GM21723 (cell line): ENCODE results near the gene HARBI1.
A peak's percentile ranks its signal among the peaks of the same experiment; 100 is the strongest.

ENCODE experiments used
- ATAC-seq: cut with Tn5 transposase; IDR thresholded peaks from one replicate; pipeline ENCODE4 v1.9.1; 2021; ENCODE audit warnings: mild to moderate bottlenecking, moderate library complexity; ENCODE audit not compliant: unreplicated experiment

HARBI1 gene

DNA sequence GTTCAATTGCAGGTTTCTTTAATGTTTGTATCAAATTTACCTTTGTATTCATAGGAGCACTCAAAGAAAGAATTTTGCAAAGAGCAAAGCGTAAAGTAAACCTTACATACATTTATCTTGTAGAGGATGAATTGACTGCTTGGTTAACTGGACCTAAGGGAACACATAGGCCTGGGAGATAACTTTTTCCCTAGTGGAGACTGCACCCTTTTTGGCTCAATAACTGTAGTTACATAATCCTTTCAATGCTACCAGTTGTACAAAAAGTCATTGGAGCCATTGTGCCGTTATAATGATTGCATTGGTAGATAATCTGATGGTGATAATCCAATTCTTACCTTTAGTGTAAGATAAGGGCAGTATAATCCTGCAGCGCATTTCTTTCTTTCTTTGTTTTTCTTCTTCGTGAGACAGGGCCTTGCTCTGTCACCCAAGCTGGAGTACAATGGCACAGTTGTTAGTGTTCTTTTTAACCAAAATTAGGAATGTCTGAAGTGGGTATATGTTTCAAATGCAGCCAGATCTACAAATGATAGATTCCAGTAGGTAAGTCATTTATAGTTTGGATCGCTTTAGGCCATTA is 18.6 kb upstream of the HARBI1 start:
- ATAC-seq = no peak

DNA sequence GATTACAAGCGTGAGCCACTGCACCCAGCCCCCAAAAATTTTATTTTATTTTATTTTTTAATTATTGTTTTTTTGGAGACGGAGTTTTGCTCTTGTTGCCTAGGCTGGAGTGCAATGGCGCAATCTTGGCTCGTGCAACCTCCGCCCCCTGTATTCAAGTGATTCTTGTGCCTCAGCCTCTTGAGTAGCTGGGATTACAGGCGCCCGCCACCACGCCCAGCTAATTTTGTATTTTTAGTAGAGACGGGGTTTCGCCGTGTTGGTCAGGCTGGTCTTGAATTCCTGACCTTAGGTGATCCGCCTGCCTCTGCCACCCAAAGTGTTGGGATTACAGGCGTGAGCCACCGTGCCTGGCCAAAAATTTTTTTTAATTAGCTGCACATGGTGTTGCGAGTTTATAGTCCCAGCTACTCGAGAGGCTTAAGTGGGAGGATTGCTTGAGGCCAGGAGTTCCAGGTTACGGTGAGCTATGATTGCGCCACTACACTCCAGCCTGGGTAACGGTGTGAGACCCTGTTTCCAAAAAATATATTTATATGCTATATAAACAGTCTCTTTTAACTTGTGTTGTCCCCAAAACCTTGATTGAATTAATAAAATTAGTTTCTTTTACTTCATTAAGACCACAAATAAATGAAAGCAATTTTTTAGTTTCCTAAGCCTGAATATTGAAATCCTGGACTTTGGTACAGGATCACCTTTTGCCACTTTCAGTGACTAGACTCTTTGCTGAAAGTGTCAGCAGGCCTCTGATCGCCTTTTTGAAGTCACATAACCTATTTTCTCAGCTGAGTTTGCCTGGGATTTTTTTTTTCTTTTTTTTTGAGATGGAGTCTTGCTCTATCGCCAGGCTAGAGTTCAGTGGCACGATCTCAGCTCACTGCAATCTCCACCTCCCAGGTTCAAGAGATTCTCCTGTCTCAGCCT is 16.5 kb upstream of the HARBI1 start:
- no peak for ATAC-seq

DNA sequence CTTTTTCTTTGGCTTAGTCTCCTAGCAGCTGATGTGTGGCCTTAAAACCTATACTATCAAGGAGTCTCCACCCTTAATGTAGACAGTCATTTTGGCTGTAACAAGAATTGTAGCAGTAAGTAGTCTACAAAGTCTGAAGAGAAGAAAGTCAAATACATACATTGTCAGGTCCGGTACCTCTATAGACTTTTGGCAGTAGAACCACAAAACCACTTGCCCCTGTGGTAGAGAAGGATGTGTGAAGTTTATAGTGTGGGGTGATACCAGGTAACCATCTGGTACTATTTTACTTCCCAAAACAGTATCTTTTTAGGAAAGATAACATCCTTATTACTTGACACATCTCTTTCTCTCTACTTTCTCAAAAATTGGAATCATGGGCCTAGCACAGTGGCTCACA is 15.5 kb upstream of the HARBI1 start:
- no peak for ATAC-seq

DNA sequence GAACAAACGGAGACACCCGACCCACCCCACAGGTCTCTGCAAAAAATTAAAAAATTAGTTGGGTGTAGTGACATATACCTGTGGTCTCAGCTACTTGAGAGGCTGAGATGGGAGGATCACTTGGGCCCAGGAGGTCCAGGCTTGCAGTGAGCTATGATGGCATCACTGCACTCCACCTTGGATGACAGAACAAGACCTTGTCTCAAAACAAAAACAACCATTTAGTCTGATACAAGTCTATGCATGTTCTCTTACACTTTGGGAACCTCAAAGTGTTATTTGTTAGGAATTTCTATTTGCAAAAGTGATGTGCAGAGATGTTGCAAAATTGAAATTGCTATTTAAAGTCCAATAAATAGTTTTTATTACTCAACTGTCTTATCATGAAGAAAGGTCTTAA is 14.6 kb upstream of the HARBI1 start:
- no peak for ATAC-seq

DNA sequence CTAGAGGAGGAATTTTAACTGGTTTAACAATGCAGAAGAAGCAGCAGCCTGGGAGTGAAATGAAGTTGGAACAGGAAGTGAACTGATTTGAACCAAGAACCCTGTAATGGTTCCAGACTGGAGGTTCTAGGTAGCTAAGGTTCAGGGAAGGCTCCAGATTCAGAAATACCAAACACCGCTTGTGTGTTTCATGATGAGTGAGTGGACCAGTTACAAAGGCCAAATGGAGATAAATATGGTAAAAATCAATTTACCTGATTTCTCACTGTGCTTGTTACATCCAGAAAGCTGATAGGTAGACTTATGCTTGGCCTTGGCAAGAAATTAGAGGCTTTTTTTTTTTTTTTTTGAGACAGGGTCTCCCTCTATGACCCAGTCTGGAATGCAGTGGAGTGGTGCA is 13.2 kb upstream of the HARBI1 start:
- no peak for ATAC-seq

DNA sequence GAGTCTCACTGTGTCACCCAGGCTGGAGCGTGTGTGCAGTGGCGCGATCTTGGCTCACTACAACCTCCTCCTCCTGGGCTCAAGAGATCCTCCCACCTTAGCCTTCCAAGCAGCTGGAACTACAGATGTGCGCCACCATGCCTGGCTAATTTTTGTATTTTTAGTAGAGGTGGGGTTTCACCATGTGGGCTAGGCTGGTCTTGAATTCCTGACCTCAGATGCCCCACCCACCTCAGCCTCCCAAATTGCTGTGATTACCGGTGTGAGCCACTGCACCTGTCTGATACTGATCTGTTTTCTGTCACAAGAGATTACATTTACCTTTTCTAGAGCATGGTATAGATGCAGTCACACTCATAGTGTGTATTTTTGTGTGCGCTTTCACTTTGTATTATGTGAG is 11.9 kb upstream of the HARBI1 start:
- ATAC-seq = no peak

DNA sequence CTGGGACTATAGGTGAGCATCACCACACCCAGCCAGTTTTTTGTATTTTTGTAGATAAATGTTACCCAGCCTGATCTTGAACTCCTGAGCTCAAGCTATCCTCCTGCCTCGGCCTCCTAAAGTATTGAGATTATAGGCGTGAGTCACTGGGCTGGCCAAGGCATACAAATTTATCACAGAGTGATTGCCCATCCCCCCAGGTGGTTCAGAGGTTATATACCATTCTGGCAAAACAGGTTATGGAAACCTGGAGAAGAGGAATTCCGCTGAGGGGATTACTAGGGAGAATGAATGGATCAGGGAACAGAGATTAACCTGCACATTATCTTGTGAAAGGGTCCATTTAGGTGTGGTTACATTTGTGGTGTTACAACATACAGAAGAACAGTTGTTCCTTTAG is 8.4 kb upstream of the HARBI1 start:
- ATAC-seq = no peak

DNA sequence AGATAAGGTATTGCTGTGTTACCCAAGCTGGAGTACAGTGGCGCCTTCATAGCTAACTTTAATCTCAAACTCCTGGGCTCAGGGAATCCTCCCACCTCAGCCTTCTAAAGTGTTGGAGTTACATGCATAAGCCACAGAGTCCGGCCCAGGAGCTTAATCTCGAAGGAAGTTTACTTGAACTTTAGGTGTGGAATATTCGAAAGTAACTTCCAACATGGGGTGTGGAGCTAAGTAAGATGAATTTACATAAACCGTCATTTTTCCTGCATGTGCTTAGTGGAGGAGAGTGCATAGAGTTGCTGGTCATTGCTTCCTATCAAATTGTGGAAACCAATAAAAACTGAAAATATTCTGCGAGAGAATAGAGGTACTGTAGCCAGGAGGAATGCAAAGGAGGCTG is 1.8 kb upstream of the HARBI1 start:
- ATAC-seq = no peak

DNA sequence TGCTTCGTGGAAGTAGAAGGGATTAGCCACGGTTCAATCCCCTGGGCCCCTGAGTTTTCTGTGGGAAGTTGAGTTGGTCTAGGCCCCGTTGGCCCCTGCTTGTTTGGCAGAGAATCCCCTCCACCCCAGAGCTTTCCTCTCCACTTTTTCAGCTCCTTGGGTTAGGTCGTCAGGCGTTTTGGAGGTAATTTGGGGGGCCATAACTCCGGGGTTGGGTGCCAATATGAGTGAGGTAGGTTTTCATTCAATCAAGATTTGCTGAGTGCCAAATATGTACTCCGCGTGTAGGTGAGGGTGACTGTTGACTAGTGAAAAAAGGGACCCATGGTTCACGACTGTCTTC is 916 bp upstream of the HARBI1 start:
- ATAC-seq = peak; percentile 7

DNA sequence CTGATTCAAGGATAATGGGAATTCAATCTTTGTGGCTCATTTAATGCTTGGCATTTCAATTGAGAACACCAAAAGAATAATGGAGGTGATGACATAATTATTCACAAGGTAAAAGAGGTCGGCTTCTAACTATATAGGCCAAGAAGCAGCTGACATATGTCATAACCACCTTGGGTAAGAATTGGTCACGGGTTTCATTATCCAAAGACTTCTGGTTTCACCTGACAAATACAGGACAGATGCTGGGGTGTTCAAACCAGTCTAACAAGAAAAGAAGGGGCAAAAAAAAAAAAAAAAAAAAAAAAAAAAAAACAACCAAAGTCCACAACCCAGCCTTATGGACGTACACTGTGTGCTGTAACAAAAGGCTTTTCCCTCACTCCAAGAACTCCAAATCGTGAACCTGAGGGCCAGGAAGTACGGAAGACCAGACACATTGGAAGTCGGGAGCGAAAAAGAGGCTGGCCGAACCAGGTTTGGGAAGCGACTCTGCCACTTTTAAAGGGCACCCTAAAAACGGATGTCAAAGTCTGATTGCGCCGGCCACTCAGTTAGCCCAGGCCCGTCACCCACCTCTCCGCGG is 385 bp downstream of the HARBI1 start:
- ATAC-seq = no peak

DNA sequence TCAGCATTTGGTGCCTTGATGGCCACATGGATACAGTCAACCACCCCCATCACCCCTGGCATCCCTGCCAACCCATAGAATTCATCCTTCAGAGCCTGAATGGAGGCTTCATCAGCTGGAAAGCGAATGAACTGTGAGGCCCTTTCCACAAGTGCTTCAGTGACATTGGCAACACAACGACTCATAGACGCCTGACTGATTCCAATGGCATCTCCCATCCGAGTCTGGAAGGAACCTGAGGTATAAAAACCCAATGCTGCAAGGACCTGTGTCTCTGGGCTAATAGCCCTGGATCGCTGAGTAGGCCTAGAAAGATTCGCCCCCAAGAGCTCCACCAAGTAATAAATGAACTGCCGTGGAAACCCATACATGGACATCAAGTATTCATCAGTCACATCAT is 1.3 kb downstream of the HARBI1 start:
- no peak for ATAC-seq

DNA sequence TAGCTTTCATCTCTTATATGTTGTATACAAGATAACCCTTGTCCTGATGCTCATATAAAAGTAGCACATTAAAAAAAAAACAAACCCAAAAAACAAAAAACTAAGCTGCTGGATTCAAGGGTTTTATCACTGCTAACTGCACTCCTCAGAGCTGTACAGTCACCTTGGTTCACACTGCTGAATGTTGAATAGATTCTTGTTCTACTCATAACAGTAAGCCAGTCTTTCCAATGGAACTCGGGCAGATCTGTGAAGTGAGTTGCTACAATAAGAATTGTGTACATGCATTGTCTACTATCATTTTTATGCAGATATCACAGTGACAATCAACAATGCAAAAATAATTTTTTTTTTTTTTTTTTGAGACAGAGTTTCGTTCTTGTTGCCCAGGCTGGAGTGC is 4.7 kb downstream of the HARBI1 start:
- no peak for ATAC-seq

DNA sequence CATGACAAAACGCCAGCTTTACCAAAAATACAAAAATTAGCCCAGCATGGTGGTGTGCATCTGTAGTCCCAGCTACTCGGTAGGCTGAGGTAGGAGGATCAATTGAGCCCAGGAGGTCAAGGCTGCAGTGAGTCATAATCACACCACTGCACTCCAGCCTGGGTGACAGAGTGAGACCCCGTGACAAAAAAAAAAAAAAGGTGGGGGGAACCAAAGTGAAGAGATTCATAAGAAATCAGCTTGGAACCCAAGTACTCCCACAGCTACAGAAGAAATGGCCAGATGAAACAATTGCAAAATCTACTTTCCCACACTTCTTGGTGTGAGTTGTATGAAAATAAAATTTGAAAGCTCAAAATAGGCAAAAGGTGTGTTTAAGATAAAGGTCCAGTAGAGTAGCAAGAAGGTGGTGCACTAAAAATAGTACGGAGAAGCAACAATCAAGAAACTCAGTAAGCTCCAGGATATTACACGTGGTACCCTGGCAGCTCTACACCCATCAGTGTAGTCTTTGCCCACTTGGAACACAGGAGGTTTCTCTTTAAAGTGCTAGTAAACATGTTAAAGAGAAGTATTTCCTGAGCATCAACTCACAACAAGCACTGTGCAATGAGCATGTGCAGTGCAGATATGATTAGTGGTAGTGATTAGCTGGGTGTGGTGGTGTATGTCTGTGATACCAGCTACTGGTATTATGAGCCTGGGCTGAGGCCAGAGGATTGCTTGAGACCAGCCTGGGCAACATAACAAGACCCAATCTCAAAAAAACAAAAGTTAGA is 5.3 kb downstream of the HARBI1 start:
- no peak for ATAC-seq

DNA sequence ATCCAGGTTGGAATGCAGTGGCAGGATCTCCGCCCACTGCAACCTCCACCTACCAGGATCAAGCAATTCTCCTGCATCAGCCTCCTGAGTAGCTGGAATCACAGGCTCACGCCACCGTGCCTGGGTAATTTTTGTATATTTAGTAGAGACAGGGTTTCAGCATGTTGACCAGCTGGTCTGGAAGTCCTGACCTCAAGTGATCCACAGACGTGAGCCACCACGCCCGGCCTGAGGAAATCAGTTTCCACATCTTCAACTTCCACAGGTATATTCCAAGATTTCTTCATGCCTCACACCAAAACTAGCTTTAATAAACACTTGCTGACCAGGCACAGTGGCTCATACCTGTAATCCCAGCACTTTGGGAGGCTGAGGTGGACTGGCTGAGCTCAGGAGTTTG is 7.6 kb downstream of the HARBI1 start:
- ATAC-seq = no peak

DNA sequence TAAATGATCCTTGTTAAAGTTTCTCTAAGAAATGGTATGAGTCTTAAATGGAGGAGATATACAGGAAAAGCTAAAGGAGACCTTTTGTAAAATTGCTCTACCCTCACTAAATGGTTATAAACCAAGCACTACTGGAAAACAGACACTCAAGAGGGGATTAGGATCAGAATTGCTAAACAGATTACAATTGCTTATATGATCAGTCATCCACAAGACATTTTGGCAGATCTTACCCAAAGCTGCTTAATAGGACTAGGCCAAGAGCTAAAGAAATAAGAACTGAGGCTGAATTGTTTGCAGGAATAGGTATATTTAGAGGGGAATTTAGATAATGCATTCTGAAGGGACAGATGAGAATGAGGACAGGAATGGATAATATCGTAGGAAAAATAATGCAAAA is 9.5 kb downstream of the HARBI1 start:
- no peak for ATAC-seq

DNA sequence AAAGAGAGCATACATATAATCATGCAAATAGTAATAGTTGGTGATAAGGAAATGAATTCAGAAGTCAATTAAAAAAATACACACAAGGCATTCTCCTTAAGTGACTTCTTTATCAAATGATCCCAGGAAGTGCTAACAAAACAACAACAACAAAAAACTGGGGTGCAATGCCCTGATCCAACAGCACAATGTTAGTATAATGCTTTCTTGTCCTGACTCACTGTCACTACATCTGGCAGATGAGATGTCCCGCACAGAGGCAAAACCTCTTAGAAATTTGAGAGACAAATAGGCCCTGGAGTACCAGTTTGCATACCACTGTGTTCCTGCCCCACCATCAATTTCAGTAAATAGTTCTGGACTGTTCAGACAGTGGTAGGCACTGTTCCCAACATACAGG is 12.2 kb downstream of the HARBI1 start:
- no peak for ATAC-seq

DNA sequence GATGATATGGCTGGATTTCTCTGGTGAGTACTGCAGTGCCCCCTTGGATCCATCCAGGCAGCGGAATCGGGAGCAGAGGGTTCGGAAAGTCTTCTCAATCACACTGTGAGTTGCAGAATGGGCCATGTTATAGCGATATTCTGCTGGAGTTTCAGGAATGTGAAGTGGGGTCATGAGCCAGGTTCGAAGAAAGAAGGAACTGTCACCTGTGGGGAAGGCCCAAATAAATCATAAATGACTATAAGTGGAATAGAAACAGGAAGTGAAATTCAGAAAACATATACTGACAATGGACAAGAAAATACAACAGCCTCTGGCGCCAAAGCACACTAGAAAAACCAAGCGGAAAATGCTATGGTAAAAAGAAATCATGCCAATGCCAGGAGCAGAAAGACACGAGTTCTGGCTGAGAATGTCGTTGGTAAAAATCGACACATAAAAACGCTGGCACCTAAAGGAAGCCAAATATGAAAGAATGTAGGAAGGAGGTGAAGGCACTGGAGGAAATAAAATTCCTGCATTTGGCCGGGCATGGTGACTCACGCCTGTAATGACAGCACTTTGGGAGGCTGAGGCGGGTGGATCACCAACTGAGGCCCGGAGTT is 13.2 kb downstream of the HARBI1 start:
- ATAC-seq = no peak

DNA sequence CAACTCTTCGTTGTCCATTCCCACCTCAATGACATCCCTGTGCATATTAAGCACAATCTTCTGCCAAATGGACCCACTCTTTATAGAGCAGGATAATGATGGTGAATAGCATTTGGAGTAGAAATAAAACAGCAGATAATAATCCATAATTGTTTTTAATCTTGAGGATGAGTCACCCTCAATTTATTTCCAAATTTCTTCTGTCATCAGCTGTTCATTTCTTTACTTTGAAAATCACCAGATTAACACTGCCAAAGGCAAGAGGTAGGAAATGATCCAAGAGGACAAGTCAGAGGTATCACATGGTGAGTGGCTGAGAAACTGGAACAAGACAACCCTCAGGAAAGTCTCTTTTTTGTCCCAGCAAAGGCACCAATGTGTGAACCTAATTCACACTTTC is 15.9 kb downstream of the HARBI1 start:
- no peak for ATAC-seq

DNA sequence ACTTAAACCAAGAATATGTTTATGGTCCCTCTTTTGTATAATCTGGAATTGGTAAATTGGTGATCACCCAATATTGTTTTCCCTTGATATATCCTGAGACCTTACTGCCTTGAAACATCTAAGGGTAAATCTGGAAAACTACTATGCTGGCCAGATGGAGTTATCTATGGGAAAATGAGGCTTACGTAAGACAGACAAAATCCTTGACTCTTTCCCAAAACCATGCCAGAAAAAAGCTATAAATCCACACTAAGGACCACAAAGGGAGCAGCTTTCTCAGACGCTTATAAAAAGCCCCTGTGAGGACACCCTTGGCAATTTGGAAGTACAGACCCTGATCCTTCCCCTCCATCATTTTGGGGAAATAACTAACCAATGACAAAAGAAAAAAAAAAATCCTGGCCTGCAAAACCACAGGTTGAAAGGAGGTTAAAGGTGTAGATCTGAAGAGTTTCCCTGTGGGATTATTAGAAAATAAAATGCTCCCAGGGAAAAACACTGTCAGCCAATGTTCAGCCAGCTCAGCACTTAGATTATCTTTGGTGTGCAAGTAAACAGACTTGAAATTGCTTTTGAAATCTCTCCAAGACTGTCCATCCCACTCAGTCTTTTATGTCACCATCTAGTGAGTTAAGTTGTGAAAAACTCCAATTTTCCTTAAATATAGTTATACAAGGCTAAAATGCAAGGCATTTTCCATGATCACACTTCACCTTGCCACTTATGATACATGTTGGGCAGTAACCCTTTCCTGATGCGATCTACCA is 16.6 kb downstream of the HARBI1 start:
- ATAC-seq = no peak
